ENCODE measurements around the gene LRRN2.

DNA sequence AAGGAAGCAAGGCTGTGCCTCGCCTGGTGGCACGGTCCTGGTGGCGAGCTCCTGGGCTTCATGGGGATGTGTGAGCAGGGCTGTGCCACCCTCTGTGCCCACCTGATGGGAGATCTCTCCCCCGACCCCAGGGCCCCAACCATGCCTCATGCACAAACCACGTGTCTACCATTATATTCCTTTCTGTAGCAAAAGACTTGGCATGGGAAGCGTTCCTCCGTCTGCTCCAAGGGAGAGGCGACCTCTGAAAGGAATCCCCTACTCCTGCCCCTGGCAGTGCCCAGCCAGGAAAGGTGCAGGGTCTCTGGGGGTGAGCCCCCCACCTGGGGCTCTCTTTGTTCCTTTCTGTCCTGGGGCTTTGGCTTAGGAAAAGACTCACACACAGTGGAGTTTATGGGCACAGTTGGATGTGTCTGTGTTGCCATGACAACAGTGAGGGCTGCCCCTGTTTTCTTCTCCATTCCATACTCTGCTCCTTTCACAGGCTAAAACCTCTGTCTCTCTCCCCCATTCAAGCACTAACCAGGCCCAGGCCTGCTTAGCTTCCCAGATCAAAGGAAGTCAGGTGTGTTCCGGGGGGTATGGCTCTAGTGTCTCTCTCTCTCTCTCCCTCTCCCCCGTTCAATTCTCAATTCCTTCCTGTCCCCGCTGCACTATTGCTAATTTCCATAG lies 21.4 kb upstream of the LRRN2 start:
- TF ChIP-seq POLR2A (IDR thresholded peaks at IDR 0.05) (no peak), EP300 (IDR thresholded peaks at IDR 0.05) (no peak)
- TF ChIP-seq, protein P1, sequence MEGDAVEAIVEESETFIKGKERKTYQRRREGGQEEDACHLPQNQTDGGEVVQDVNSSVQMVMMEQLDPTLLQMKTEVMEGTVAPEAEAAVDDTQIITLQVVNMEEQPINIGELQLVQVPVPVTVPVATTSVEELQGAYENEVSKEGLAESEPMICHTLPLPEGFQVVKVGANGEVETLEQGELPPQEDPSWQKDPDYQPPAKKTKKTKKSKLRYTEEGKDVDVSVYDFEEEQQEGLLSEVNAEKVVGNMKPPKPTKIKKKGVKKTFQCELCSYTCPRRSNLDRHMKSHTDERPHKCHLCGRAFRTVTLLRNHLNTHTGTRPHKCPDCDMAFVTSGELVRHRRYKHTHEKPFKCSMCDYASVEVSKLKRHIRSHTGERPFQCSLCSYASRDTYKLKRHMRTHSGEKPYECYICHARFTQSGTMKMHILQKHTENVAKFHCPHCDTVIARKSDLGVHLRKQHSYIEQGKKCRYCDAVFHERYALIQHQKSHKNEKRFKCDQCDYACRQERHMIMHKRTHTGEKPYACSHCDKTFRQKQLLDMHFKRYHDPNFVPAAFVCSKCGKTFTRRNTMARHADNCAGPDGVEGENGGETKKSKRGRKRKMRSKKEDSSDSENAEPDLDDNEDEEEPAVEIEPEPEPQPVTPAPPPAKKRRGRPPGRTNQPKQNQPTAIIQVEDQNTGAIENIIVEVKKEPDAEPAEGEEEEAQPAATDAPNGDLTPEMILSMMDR (IDR thresholded peaks at IDR 0.05): no peak
